Stimulated activated CD8-positive, alpha-beta memory T cell treated with anti-CD3 and anti-CD28 coated beads, Interleukin-4, amount 100 ng/mL, for 48 hours (primary cell): ENCODE results near the gene NEDD8.

Experiments used
- DNase-seq: peaks from one replicate; pipeline ENCODE4 v3.0.0-alpha.2; 2020

NEDD8 gene

GRCh38 chr14:24177041-24177825, 54.9 kb downstream of the NEDD8 start:
- DNase-seq, result no peak

GRCh38 chr14:24176599-24176998, 55.6 kb downstream of the NEDD8 start:
- no peak for DNase-seq

- no peak for DNase-seq
These were observed 59.3 kb downstream of the NEDD8 start for GRCh38 chr14:24172871-24173281.

DNA sequence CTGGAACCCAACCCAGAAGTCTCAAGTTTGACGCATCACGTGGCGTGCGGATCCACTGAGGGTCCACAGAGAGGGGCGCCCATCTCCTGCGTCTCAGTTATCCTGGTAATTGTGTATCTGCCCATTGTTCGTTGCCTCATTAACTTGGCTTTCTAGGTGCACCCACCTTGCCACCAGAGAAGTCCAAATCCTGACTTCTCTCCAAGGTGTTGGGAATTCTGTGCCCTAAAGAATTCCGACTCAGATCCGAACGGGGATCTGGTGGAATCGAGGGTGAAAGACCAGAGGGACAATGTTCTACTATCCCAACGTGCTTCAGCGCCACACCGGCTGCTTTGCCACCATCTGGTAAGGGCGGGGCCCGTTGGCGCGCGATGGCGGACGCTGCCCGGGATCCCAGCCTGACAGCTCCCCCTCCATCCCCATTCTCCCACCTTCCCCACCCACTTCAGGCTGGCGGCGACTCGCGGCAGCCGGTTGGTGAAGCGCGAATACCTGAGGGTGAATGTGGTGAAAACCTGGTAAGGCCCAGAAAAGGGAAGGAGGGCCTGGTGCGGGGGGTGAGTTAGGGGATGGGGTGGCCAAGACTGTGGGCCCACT, 59.8 kb downstream of the NEDD8 start:
- no peak for DNase-seq

- DNase-seq, result peak; percentile 84
These were observed 60.5 kb downstream of the NEDD8 start, which contains the start of gene REC8 for GRCh38 chr14:24171422-24172260. Gene REC8, plus strand, starts transcription at chr14:24172080. Its CDS starts 473 bp downstream, at chr14:24172553.

DNA sequence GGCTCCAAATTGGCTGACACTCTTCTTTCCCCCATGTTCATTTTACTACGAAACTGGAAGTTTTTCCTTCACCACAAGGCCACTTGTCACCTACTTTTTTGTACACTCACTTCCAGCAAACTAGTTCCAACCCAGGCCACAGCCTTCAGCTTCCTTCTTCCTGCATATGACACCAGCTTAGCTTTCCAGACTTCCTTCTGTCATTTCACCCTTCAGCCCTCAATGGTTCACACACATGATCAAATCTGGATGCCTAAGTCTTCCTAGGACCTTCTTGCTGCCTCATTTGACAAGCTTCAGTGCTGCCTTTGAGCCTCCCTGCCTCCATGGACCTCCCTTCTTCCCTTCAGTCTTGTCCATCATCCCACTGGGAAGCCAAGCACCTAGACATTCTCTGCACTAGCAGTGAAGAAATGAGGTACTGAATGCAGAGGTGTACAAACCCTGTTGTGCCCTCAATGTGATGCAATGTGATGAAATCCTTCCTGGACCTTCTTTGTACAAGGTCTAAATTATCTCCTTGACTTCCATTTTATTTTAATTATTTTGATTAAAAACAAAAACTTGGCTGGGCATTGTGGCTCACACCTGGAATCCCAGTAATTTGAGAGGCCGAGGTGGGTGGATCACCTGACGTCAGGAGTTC, 64.6 kb downstream of the NEDD8 start:
- DNase-seq, result no peak
